ENCODE measurements around the gene NAPA. TPM values are rescaled to one million over a fixed set of nuclear protein-coding genes. Genes with fewer than 3 reads are reported as not detected.

The NAPA gene
- total and polyA plus RNA-seq, 2 of the 13 experiments (the other 11 are each of a cell fraction or from before 2014, with no cell fraction given): 32.6 to 65.9 TPM

GRCh38 chr19:47445937-47446402 is 68.9 kb downstream of the NAPA start (continued):
- TF ChIP-seq GABPA (IDR thresholded peaks at IDR 0.05; ENCODE audit: low read depth, low read length) (no peak), GABPA (CRISPR knock-in tag; IDR thresholded peaks at IDR 0.05; ENCODE audit: low read depth) (0 out of 2 replicates have a peak, but pooled peaks have one; percentile 13), DMTF1 (CRISPR knock-in tag; IDR thresholded peaks at IDR 0.05) (no peak), ATF7-NPFF (CRISPR knock-in tag; IDR thresholded peaks at IDR 0.05; ENCODE audit: low read depth) (no peak), HMGA1 (CRISPR knock-in tag; conservative IDR thresholded peaks at IDR 0.05) (no peak), PATZ1 (CRISPR knock-in tag; IDR thresholded peaks at IDR 0.05) (0 out of 2 replicates have a peak, but pooled peaks have one; percentile 14), TRAFD1 (CRISPR knock-in tag; IDR thresholded peaks at IDR 0.05; ENCODE audit: borderline replicate concordance) (no peak)
